SK-N-SH treated with all-trans-retinoic acid at 6 μM for 48 hours (cell line): Measurements from ENCODE around the gene BICDL1.

Experiments used
- ATAC-seq: fragments of 200-7000 bp; cut with Tn5 transposase; 3 replicates; pipeline ENCODE4 v1.9.1; 2020; ENCODE audit warnings: mild to moderate bottlenecking, moderate library complexity
- ARNTL ChIP-seq: fragments of 450-650 bp; formaldehyde crosslinking; IDR thresholded peaks from 2 replicates; pipeline ENCODE4 v1.5.0; 2020; ENCODE audit warnings: low read depth, mild to moderate bottlenecking, moderate library complexity, borderline replicate concordance
- BACH2 ChIP-seq: fragments of 250-450 bp; sonication (Bioruptor Pico); IDR thresholded peaks from 2 replicates; pipeline ENCODE4 v1.9.0; 2021; ENCODE audit warnings: mild to moderate bottlenecking, borderline replicate concordance
- CREB5 ChIP-seq: fragments of 250-450 bp; sonication (Bioruptor Pico); IDR thresholded peaks from 2 replicates; pipeline ENCODE4 v1.5.1; 2020; ENCODE audit warnings: low read depth, mild to moderate bottlenecking, moderate library complexity
- CSDC2 ChIP-seq: fragments of 250-450 bp; sonication (Bioruptor Pico); IDR thresholded peaks from 2 replicates; pipeline ENCODE4 v1.5.0; 2020; ENCODE audit warnings: mild to moderate bottlenecking, moderate library complexity
- CSRNP3 ChIP-seq: fragments of 250-450 bp; sonication (Bioruptor Pico); IDR thresholded peaks from 2 replicates; pipeline ENCODE4 v1.5.1; 2021; ENCODE audit warnings: mild to moderate bottlenecking, moderate library complexity
- ESRRG ChIP-seq: fragments of 250-450 bp; sonication (Bioruptor Pico); IDR thresholded peaks from 2 replicates; pipeline ENCODE4 v1.6.1; 2021; ENCODE audit warnings: mild to moderate bottlenecking
- POU6F1 ChIP-seq: fragments of 250-450 bp; sonication (Bioruptor Pico); IDR thresholded peaks from 2 replicates; pipeline ENCODE4 v1.8.0; 2021; ENCODE audit warnings: low read depth, mild to moderate bottlenecking, moderate library complexity, borderline replicate concordance
- PPARA ChIP-seq: fragments of 250-450 bp; sonication (Bioruptor Pico); IDR thresholded peaks from 2 replicates; pipeline ENCODE4 v1.5.0; 2020; ENCODE audit warnings: mild to moderate bottlenecking, borderline replicate concordance
- RARB ChIP-seq: fragments of 250-450 bp; sonication (Bioruptor Pico); IDR thresholded peaks from 2 replicates; pipeline ENCODE4 v1.8.0; 2021; ENCODE audit warnings: mild to moderate bottlenecking, moderate library complexity
- SNAI2 ChIP-seq: fragments of 250-450 bp; sonication (Bioruptor Pico); IDR thresholded peaks from 2 replicates; pipeline ENCODE4 v1.5.0; 2020; ENCODE audit warnings: mild to moderate bottlenecking, moderate library complexity
- TCF4 ChIP-seq: fragments of 250-450 bp; sonication (Bioruptor Pico); IDR thresholded peaks from 2 replicates; pipeline ENCODE4 v1.8.0; 2021; ENCODE audit warnings: mild to moderate bottlenecking, moderate library complexity, borderline replicate concordance
- TOX ChIP-seq: fragments of 250-450 bp; sonication (Bioruptor Pico); IDR thresholded peaks from 2 replicates; pipeline ENCODE4 v1.8.0; 2021; ENCODE audit warnings: mild to moderate bottlenecking, moderate library complexity, borderline replicate concordance
- TSHZ2 ChIP-seq: fragments of 250-450 bp; sonication (Bioruptor Pico); IDR thresholded peaks from 2 replicates; pipeline ENCODE4 v1.5.0; 2020; ENCODE audit warnings: mild to moderate bottlenecking, moderate library complexity
- ZC3H10 ChIP-seq: fragments of 250-450 bp; sonication (Bioruptor Pico); IDR thresholded peaks from 2 replicates; pipeline ENCODE4 v1.5.1; 2021; ENCODE audit warnings: mild to moderate bottlenecking, moderate library complexity
- ZFP3 ChIP-seq: fragments of 250-450 bp; sonication (Bioruptor Pico); IDR thresholded peaks from 2 replicates; pipeline ENCODE4 v1.5.0; 2020; ENCODE audit warnings: mild to moderate bottlenecking, moderate library complexity
- ZFP30 ChIP-seq: fragments of 450-650 bp; formaldehyde crosslinking; IDR thresholded peaks from 2 replicates; pipeline ENCODE4 v1.5.0; 2022; ENCODE audit warnings: mild to moderate bottlenecking, moderate library complexity
- ZNF565 ChIP-seq: fragments of 450-650 bp; formaldehyde crosslinking; conservative IDR thresholded peaks from 2 replicates; pipeline ENCODE4 v1.5.0; 2020; ENCODE audit warnings: low read depth, mild to moderate bottlenecking, moderate library complexity
- ZNF70 ChIP-seq: fragments of 450-650 bp; formaldehyde crosslinking; IDR thresholded peaks from 2 replicates; pipeline ENCODE4 v1.5.0; 2020; ENCODE audit warnings: mild to moderate bottlenecking, moderate library complexity
- ZNF8 ChIP-seq: fragments of 450-650 bp; formaldehyde crosslinking; IDR thresholded peaks from 2 replicates; pipeline ENCODE4 v1.5.0; 2020; ENCODE audit warnings: mild to moderate bottlenecking, moderate library complexity

BICDL1 gene

GRCh38 chr12:120136093-120136770 is 147.2 kb downstream of the BICDL1 start:
- no peak for ATAC-seq
- TF ChIP-seq PPARA, result no peak
- no peak for TF ChIP-seq CREB5 (CRISPR knock-in tag)
- no peak for TF ChIP-seq ZC3H10 (CRISPR knock-in tag)
- TF ChIP-seq BACH2 (CRISPR knock-in tag), result no peak
- TF ChIP-seq ZFP3 (CRISPR knock-in tag), result no peak
- TF ChIP-seq ARNTL (CRISPR knock-in tag), result no peak
- no peak for TF ChIP-seq ZNF8 (CRISPR knock-in tag)
- TF ChIP-seq ZNF70 (CRISPR knock-in tag), result no peak
- no peak for TF ChIP-seq ZFP30 (CRISPR knock-in tag)
- TF ChIP-seq TSHZ2 (CRISPR knock-in tag), result no peak
- TF ChIP-seq CSDC2 (CRISPR knock-in tag), result no peak
- no peak for TF ChIP-seq TCF4

- TF ChIP-seq TSHZ2 (CRISPR knock-in tag) (no peak), RARB (no peak), ZNF8 (CRISPR knock-in tag) (no peak), TOX (CRISPR knock-in tag) (no peak), POU6F1 (CRISPR knock-in tag) (no peak), PPARA (no peak), ARNTL (CRISPR knock-in tag) (no peak), ZC3H10 (CRISPR knock-in tag) (no peak), CREB5 (CRISPR knock-in tag) (no peak), ZFP3 (CRISPR knock-in tag) (no peak), CSRNP3 (CRISPR knock-in tag) (no peak), ZFP30 (CRISPR knock-in tag) (no peak), BACH2 (CRISPR knock-in tag) (no peak), ZNF70 (CRISPR knock-in tag) (no peak), TCF4 (no peak), ZNF565 (CRISPR knock-in tag) (no peak), ESRRG (no peak), SNAI2 (CRISPR knock-in tag) (no peak)
- no peak for ATAC-seq
Measured at GRCh38 chr12:120137833-120138232, 148.8 kb downstream of the BICDL1 start.
